SK-N-SH (cell line): ENCODE data around the gene SCAMP2. TPM values are rescaled to one million over a fixed set of nuclear protein-coding genes. Genes with fewer than 3 reads are reported as not detected.

Experiments
- CTCF ChIA-PET: fragments of 300-600, 350-600 bp; formaldehyde crosslinking; extraction: SDS; loops from one replicate; lab custom pipeline; 2021; lab: Yijun Ruan, JAX
- POLR2A ChIA-PET: fragments of 350-600 bp; sonication (Branson Sonifier 250); formaldehyde crosslinking; extraction: SDS; loops from one replicate; lab custom pipeline; 2020; ENCODE audit warnings: antibody characterized with exemption, inconsistent platforms; lab: Yijun Ruan, JAX
- DNase-seq: peaks from one replicate; pipeline ENCODE4 v3.0.0; 2012
- H2AFZ ChIP-seq: fragments of 200-600 bp; sonication (generic); 2 replicates; pipeline ENCODE4 v1.8.1; 2016; ENCODE audit warnings: antibody characterized with exemption, mild to moderate bottlenecking, low read depth
- H3F3A ChIP-seq: fragments of 200-600 bp; sonication (generic); replicated peaks from 2 replicates; pipeline ENCODE3; 2016; ENCODE audit warnings: antibody characterized with exemption, mild to moderate bottlenecking; ENCODE audit not compliant: insufficient read depth
- H3K27ac ChIP-seq, 2 experiments: fragments of 200-500 bp in 1 of 2; fragments of 200-600 bp in 1 of 2; sonication (Bioruptor generic) in 1 of 2; sonication (generic), shearing (Covaris generic) in 1 of 2; 2 replicates each; pipeline versions ENCODE4 v1.5.1 to v1.6.1; 2014 to 2016; ENCODE audit warnings: low read depth in 2 of 2, inconsistent platforms in 1 of 2, low read length in 1 of 2, mild to moderate bottlenecking in 1 of 2, mixed read lengths in 1 of 2
- H3K27me3 ChIP-seq: fragments of 200-600 bp; sonication (generic), shearing (Covaris generic); 2 replicates; pipeline ENCODE4 v1.6.1; 2016; ENCODE audit warnings: mixed run types; ENCODE audit not compliant: insufficient read depth
- H3K36me3 ChIP-seq, 2 experiments: fragments of 200-500 bp in 1 of 2; fragments of 200-600 bp in 1 of 2; sonication (Bioruptor generic) in 1 of 2; sonication (generic) in 1 of 2; replicated peaks in 1 of 2; 2 replicates each; pipeline versions ENCODE3 to v1.5.1; 2014 to 2016; ENCODE audit warnings: low read length in 1 of 2, mild to moderate bottlenecking in 1 of 2; ENCODE audit not compliant: insufficient read depth in 2 of 2, control insufficient read depth in 1 of 2
- H3K4me1 ChIP-seq, 2 experiments: fragments of 200-500 bp in 1 of 2; fragments of 200-600 bp in 1 of 2; sonication (Bioruptor generic) in 1 of 2; sonication (generic), shearing (Covaris generic) in 1 of 2; 2 replicates each; pipeline versions ENCODE4 v1.5.1 to v1.6.1; 2014 to 2016; ENCODE audit warnings: low read depth in 1 of 2, low read length in 1 of 2, mixed run types in 1 of 2; ENCODE audit not compliant: insufficient read depth in 2 of 2, control insufficient read depth in 1 of 2
- H3K4me2 ChIP-seq: fragments of 200-600 bp; sonication (generic), shearing (Covaris generic); 2 replicates; pipeline ENCODE4 v1.6.1; 2017; ENCODE audit warnings: mixed run types
- H3K4me3 ChIP-seq, 2 experiments: fragments of 200-500 bp in 1 of 2; fragments of 200-600 bp in 1 of 2; sonication (Bioruptor generic) in 1 of 2; sonication (generic), shearing (Covaris generic) in 1 of 2; 2 replicates each; pipeline versions ENCODE4 v1.5.1 to v1.8.1; 2014 to 2016; ENCODE audit warnings: low read depth in 2 of 2, inconsistent platforms in 1 of 2, low read length in 1 of 2, mild to moderate bottlenecking in 1 of 2, mixed read lengths in 1 of 2, moderate library complexity in 1 of 2
- H3K79me2 ChIP-seq: fragments of 200-600 bp; sonication (generic); 2 replicates; pipeline ENCODE4 v1.8.1; 2017; ENCODE audit warnings: mild to moderate bottlenecking; ENCODE audit not compliant: insufficient read depth
- H3K9ac ChIP-seq: fragments of 200-600 bp; sonication (generic); 2 replicates; pipeline ENCODE4 v1.6.1; 2017; ENCODE audit warnings: mixed run types
- H3K9me2 ChIP-seq: fragments of 200-600 bp; sonication (generic); 2 replicates; pipeline ENCODE4 v1.6.1; 2017; ENCODE audit warnings: mixed run types
- H3K9me3 ChIP-seq: fragments of 200-600 bp; sonication (generic); 2 replicates; pipeline ENCODE4 v1.6.1; 2017; ENCODE audit warnings: mixed run types, mild to moderate bottlenecking, moderate library complexity
- H4K20me1 ChIP-seq: fragments of 200-600 bp; sonication (generic); 2 replicates; pipeline ENCODE4 v1.6.1; 2017; ENCODE audit warnings: mild to moderate bottlenecking, mixed run types; ENCODE audit not compliant: insufficient read depth
- CHD2 ChIP-seq: fragments of 150-350 bp; IDR thresholded peaks from 2 replicates; pipeline ENCODE4 v1.6.1; 2018; ENCODE audit warnings: low read length; ENCODE audit not compliant: partially characterized antibody
- EP300 ChIP-seq, 2 experiments: IDR thresholded peaks; 2 replicates each; pipeline versions ENCODE4 v1.4.0 to v1.6.1; 2012; ENCODE audit warnings: borderline replicate concordance in 1 of 2, low read depth in 1 of 2, low read length in 1 of 2
- FOSL2 ChIP-seq: IDR thresholded peaks from 2 replicates; pipeline ENCODE4 v1.4.0; 2012; ENCODE audit warnings: low read depth, mild to moderate bottlenecking, moderate library complexity, borderline replicate concordance
- FOXJ3 ChIP-seq: sonication (generic); formaldehyde crosslinking; IDR thresholded peaks from 2 replicates; pipeline ENCODE4 v1.5.1; 2020; ENCODE audit warnings: mild to moderate bottlenecking, missing genetic modification reagents
- FOXM1 ChIP-seq: IDR thresholded peaks from 2 replicates; pipeline ENCODE4 v1.4.0; 2012; ENCODE audit warnings: low read depth, mild to moderate bottlenecking
- GATA2 ChIP-seq: sonication (generic); formaldehyde crosslinking; IDR thresholded peaks from 2 replicates; pipeline ENCODE4 v1.5.0; 2020; ENCODE audit warnings: mild to moderate bottlenecking, missing genetic modification reagents
- JUND ChIP-seq: IDR thresholded peaks from 2 replicates; pipeline ENCODE4 v1.4.0; 2012
- MEF2A ChIP-seq: IDR thresholded peaks from 2 replicates; pipeline ENCODE4 v1.4.0; 2012; ENCODE audit warnings: low read depth, borderline replicate concordance
- MXI1 ChIP-seq: IDR thresholded peaks from 2 replicates; pipeline ENCODE4 v1.6.1; 2012; ENCODE audit warnings: mild to moderate bottlenecking, low read depth, low read length, improper control_type of control experiment
- NFIC ChIP-seq: IDR thresholded peaks from 2 replicates; pipeline ENCODE4 v1.4.0; 2012; ENCODE audit warnings: borderline replicate concordance
- NRF1 ChIP-seq: IDR thresholded peaks from 2 replicates; pipeline ENCODE4 v1.6.1; 2012; ENCODE audit warnings: low read depth, mild to moderate bottlenecking, low read length
- POLR2AphosphoS5 ChIP-seq: IDR thresholded peaks from 2 replicates; pipeline ENCODE4 v1.6.1; 2012; ENCODE audit warnings: low read depth, low read length
- RAD21 ChIP-seq: IDR thresholded peaks from 2 replicates; pipeline ENCODE4 v1.6.1; 2012; ENCODE audit warnings: mild to moderate bottlenecking, low read length
- RFX5 ChIP-seq: IDR thresholded peaks from 2 replicates; pipeline ENCODE4 v1.6.1; 2012; ENCODE audit warnings: mild to moderate bottlenecking, improper control_type of control experiment, low read length
- RXRA ChIP-seq: IDR thresholded peaks from 2 replicates; pipeline ENCODE4 v1.4.0; 2012; ENCODE audit warnings: low read depth, mild to moderate bottlenecking, borderline replicate concordance
- SIN3A ChIP-seq: IDR thresholded peaks from 2 replicates; pipeline ENCODE4 v1.6.1; 2012; ENCODE audit warnings: low read depth, mild to moderate bottlenecking, low read length, moderate library complexity, borderline replicate concordance
- SMC3 ChIP-seq: IDR thresholded peaks from 2 replicates; pipeline ENCODE4 v1.6.1; 2012; ENCODE audit warnings: low read depth, low read length, improper control_type of control experiment
- TAF1 ChIP-seq: IDR thresholded peaks from 2 replicates; pipeline ENCODE4 v1.6.1; 2012; ENCODE audit warnings: low read depth, mild to moderate bottlenecking, low read length, moderate library complexity, borderline replicate concordance
- TCF12 ChIP-seq: IDR thresholded peaks from 2 replicates; pipeline ENCODE4 v1.4.0; 2012
- YY1 ChIP-seq: IDR thresholded peaks from 2 replicates; pipeline ENCODE4 v1.4.0; 2012; ENCODE audit warnings: low read depth, mild to moderate bottlenecking
- WGBS: methylation state at CpG from one replicate; pipeline ENCODE4 v1.1.6; 2017; ENCODE audit warnings: low lambda C conversion rate; 5-methylcytosine and 5-hydroxymethylcytosine counted together
- polyA plus RNA-seq, 3 experiments: library from polyadenylated mRNA; depleted of rRNA; stranded (reverse); fragments of >200 nt; gene quantifications; 2 replicates each; pipeline ENCODE4 v1.2.3, GENCODE V29; 2012
- TF ChIP-seq, protein P1 (sequence below): IDR thresholded peaks from 2 replicates; pipeline ENCODE4 v1.4.0; 2012; ENCODE audit warnings: low read depth, borderline replicate concordance
- TF ChIP-seq, protein P2 (sequence below): IDR thresholded peaks from 2 replicates; pipeline ENCODE4 v1.4.0; 2012; ENCODE audit warnings: low read depth
- TF ChIP-seq, protein P3 (sequence below): fragments of 150-350 bp; IDR thresholded peaks from 2 replicates; pipeline ENCODE4 v1.6.1; 2017; ENCODE audit warnings: antibody characterized with exemption, low read length, low read depth, borderline replicate concordance
- TF ChIP-seq, protein P4 (sequence below): IDR thresholded peaks from 2 replicates; pipeline ENCODE4 v1.6.1; 2012; ENCODE audit warnings: mild to moderate bottlenecking, low read depth, low read length, moderate library complexity
- TF ChIP-seq, protein P5 (sequence below): IDR thresholded peaks from 2 replicates; pipeline ENCODE4 v1.4.0; 2012; ENCODE audit warnings: low read depth, borderline replicate concordance

The SCAMP2 gene
- polyA plus RNA-seq, 1 of the 3 experiments (the other 2 are of a cell fraction) = 88.1 TPM

DNA sequence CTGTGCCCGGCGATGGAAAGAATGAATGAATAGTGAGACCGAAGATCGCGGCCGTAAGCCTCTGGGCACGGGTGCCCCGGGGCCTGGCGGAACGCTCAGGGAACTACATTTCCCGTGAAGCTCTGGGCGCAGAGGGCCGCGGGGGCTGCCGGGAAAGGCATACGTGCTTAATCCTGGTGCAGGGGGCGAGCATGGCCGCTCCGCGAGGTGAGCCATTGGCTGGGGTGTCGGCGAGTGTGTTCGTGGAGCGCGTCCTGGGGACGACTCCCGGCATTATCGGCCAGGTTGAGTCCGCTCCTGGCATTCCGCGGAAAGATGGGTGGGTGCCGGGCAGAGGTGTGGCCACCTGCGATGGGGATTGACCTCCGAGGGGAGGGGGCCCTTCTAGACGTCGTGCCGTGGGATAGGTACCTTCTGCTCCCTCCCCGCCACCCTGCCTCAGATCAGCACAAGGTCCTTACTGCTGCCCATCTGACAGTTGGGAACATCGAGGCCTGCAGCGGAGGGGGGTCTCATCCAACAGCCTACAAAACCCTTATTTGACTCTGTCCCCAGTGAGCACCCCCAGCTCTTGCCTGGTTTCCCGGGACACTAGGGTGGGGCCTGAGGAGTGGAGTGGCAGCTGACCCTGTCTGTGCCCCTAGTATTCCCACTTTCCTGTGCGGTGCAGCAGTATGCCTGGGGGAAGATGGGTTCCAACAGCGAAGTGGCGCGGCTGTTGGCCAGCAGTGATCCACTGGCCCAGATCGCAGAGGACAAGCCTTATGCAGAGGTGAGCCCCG is 16.9 kb upstream of the SCAMP2 start, which contains the start of gene MPI:
TSS of gene MPI (plus strand) at position 160 of the 782 bp plus-strand sequence. CDS start at position 192, 32 bp downstream.
- no peaks in the 10 kb centered on the region for H3K9me2 ChIP-seq
- ChIA-PET CTCF (interaction anchor here (0.7 to 2.9 kb wide), 7 partner anchors 10 to 103 kb away, joined by 3 to 21 read pairs (median 5); no protein-coding TSS in a partner anchor), POLR2A (interaction anchor here (0.6 to 2.2 kb wide), 7 partner anchors 7 to 48 kb away, joined by 3 to 10 read pairs (median 4); partner anchors contain the start of genes COX5A and FAM219B)
- H4K20me1 ChIP-seq = no peaks in the 10 kb centered on the region
- H3K9ac ChIP-seq = peak within 1 kb of the TSS; percentile 84
- peaks cover 0 to 16% of the 10 kb centered on the region in 2 experiments; a peak in 1 of 4 replicates for H3K4me1 ChIP-seq
- peaks cover 12 to 16% of the 10 kb centered on the region in 2 experiments for H3K36me3 ChIP-seq
- H3K4me2 ChIP-seq = peak within 1 kb of the TSS; percentile 96
- DNase-seq = peak; percentile 97
- peak within 1 kb of the TSS; percentile 83 for H2AFZ ChIP-seq
- peak within 1 kb of the TSS in 1 of 2 experiments; percentile 87; a peak in 3 of 4 replicates for H3K27ac ChIP-seq
- H3K79me2 ChIP-seq = peaks cover 4% of the 10 kb centered on the region; the same call in 1 of the 2 replicates
- peak within 1 kb of the TSS; percentile 89 to 92 for H3K4me3 ChIP-seq
- no peaks in the 10 kb centered on the region for H3K27me3 ChIP-seq
- WGBS = 4% methylated on average over 24 of the region's 47 CpGs
- no peaks in the 10 kb centered on the region for H3F3A ChIP-seq
- no peaks in the 10 kb centered on the region for H3K9me3 ChIP-seq
- TF ChIP-seq YY1 (peak; percentile 89), MXI1 (peak; percentile 77), RXRA (no peak), JUND (no peak), FOSL2 (no peak), TCF12 (no peak), TAF1 (peak; percentile 92), NRF1 (no peak), SMC3 (no peak), FOXJ3 (no peak), RFX5 (no peak), GATA2 (CRISPR knock-in tag) (no peak), RAD21 (no peak), EP300 (IDR thresholded peaks at IDR 0.05; ENCODE audit: borderline replicate concordance in 1 of 2, low read depth in 1 of 2, low read length in 1 of 2) (no peak), MEF2A (no peak), FOXM1 (no peak), CHD2 (no peak), NFIC (no peak), POLR2AphosphoS5 (peak; percentile 96), SIN3A (0 out of 2 replicates have a peak, but pooled peaks have one; percentile 37)
- TF ChIP-seq, protein P1, sequence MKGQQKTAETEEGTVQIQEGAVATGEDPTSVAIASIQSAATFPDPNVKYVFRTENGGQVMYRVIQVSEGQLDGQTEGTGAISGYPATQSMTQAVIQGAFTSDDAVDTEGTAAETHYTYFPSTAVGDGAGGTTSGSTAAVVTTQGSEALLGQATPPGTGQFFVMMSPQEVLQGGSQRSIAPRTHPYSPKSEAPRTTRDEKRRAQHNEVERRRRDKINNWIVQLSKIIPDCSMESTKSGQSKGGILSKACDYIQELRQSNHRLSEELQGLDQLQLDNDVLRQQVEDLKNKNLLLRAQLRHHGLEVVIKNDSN = no peak
- TF ChIP-seq, protein P2, sequence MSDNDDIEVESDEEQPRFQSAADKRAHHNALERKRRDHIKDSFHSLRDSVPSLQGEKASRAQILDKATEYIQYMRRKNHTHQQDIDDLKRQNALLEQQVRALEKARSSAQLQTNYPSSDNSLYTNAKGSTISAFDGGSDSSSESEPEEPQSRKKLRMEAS = peak; percentile 57; the same call in 1 of the 2 replicates
- TF ChIP-seq, protein P3, sequence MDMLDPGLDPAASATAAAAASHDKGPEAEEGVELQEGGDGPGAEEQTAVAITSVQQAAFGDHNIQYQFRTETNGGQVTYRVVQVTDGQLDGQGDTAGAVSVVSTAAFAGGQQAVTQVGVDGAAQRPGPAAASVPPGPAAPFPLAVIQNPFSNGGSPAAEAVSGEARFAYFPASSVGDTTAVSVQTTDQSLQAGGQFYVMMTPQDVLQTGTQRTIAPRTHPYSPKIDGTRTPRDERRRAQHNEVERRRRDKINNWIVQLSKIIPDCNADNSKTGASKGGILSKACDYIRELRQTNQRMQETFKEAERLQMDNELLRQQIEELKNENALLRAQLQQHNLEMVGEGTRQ = no peak
- TF ChIP-seq, protein P4, sequence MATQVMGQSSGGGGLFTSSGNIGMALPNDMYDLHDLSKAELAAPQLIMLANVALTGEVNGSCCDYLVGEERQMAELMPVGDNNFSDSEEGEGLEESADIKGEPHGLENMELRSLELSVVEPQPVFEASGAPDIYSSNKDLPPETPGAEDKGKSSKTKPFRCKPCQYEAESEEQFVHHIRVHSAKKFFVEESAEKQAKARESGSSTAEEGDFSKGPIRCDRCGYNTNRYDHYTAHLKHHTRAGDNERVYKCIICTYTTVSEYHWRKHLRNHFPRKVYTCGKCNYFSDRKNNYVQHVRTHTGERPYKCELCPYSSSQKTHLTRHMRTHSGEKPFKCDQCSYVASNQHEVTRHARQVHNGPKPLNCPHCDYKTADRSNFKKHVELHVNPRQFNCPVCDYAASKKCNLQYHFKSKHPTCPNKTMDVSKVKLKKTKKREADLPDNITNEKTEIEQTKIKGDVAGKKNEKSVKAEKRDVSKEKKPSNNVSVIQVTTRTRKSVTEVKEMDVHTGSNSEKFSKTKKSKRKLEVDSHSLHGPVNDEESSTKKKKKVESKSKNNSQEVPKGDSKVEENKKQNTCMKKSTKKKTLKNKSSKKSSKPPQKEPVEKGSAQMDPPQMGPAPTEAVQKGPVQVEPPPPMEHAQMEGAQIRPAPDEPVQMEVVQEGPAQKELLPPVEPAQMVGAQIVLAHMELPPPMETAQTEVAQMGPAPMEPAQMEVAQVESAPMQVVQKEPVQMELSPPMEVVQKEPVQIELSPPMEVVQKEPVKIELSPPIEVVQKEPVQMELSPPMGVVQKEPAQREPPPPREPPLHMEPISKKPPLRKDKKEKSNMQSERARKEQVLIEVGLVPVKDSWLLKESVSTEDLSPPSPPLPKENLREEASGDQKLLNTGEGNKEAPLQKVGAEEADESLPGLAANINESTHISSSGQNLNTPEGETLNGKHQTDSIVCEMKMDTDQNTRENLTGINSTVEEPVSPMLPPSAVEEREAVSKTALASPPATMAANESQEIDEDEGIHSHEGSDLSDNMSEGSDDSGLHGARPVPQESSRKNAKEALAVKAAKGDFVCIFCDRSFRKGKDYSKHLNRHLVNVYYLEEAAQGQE = no peak
- TF ChIP-seq, protein P5, sequence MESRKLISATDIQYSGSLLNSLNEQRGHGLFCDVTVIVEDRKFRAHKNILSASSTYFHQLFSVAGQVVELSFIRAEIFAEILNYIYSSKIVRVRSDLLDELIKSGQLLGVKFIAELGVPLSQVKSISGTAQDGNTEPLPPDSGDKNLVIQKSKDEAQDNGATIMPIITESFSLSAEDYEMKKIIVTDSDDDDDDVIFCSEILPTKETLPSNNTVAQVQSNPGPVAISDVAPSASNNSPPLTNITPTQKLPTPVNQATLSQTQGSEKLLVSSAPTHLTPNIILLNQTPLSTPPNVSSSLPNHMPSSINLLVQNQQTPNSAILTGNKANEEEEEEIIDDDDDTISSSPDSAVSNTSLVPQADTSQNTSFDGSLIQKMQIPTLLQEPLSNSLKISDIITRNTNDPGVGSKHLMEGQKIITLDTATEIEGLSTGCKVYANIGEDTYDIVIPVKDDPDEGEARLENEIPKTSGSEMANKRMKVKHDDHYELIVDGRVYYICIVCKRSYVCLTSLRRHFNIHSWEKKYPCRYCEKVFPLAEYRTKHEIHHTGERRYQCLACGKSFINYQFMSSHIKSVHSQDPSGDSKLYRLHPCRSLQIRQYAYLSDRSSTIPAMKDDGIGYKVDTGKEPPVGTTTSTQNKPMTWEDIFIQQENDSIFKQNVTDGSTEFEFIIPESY = no peak
